Central memory CD4-positive, alpha-beta T cell (primary cell): ENCODE data around the gene EGF.

Experiments
- DNase-seq: peaks from one replicate; pipeline ENCODE4 v3.0.0; 2022

EGF gene

GRCh38 chr4:110042545-110043517 lies 130.1 kb downstream of the EGF start:
- no peak for DNase-seq

- DNase-seq, result no peak
Observed at GRCh38 chr4:110046588-110047049, 133.9 kb downstream of the EGF start.

DNA sequence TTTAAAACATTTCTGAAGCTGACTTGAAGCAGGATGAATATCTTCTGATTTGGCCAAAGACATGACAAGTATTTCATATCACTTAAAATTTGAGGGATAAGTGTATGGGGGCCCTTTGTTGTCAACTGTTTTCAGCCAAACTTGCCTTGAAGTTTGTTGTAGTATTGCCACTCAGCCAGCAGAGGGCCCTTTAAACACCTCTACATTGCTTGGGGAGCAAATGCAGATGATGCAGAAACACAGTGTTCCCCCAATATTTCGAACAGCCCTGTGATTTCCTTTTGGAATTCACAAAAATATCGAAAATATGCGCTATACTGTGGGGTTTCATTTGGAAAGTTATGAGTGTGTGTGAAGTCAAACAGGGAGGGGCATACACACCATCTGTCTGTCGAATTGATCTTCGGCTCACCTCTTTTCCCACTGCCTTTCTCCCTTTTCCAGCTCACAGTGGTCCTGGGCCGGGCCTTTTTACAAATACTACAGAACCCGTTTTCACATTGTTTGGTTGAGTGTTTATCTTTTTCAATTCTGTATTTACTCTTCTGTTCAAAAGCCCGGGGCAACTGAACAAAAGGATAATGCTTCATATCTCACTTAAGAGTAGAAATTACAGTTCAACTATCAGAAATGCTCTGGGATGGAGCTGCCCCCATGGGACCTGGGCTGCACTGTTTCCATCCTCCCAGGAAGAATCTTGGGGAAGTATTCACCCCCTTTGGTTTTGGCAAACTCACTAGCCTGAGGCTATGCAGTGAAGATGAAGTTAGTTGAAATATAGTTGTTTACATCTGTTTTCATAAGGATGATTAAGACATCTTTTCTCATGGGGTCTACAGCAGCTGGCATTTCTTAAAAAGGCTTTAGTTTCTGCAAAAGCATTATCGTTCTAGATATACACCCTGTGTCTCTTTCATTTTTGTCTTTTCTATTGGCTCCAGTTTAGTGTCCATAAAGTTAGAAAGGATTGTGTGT lies 137.6 kb downstream of the EGF start:
- peak; percentile 40 for DNase-seq

DNA sequence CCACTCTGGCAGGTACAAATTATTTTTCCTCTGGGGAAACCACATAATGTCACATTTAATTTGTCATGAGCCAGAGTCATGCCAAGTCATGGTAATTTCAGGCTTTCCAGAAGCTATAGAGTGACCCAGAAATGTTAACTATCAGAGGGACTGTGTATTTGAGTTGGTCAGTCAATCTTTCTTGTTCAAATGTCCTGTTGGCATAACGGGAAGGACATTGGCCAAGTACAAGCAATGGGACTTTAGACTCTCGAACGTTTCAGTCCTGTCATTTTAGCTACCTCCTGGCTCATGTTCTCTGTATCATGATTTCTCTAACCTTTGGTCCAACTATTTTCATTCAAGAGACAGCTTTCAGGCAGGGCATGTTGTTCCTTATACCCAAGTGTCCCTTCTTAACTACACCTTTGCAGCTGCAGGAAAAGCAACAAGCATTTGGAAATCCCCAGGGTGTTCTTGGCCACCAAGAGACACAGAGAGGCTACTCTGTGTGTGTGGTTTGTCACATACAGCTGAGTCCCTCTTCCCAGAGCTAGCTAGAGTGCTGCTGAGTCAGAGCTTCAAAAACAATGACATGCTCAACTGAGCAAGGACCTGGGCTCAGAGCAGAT lies 142.6 kb downstream of the EGF start:
- DNase-seq, result no peak

- DNase-seq, result no peak
Observed at GRCh38 chr4:110058677-110059076, 146.0 kb downstream of the EGF start.

DNA sequence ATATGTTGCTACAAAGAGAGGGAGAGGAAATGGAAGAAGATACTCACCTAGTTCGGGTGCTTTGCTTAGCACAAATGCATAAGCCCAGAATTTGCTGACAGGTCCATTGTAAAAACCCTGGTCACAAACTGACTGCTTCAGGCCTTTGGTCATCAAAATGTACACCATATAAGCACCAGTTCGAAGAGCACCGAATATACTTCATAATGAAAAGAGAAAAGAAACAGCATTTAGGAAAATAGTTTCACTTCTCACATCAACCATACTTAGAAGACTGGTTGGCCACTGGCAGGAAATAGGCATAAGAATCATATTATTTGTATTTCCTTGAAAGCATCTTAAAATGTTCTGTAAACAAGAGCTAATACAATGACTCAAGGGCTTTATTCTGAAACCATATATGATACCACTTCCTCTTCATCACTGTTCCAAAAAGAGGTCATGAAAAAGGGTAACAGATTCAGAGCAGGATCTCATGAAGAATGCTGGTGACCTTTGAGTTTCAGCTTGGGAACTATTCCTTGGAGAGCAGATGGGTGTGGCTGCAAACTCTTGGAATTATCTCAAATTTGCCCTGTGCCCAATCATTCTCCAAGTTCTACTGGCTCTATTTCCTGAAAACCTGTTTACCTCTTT lies 147.0 kb downstream of the EGF start:
- peak; percentile 16 for DNase-seq

GRCh38 chr4:110061076-110061475 lies 148.4 kb downstream of the EGF start:
- no peak for DNase-seq
